Measurements from ENCODE around the gene PDE1A.

Gene PDE1A

DNA sequence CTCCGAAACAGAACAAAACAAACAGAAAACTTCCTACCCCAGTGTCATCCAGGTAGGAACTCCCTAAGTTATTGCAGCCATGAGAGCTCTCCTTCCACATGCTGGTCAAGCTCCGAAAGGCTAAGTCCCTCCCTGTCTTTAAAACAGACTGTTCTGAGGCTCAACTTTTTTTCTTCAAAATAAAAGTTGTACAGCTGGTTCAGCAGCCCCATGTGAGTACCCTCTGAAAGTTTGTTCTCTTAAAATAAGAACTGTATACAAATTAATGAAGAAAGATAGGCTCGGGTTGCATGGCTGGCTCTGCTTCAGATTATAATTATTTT is at the start of gene PDE1A:
PDE1A (minus strand) TSS at position 119 of the 323 bp plus-strand sequence.
- no peak within 1 kb of the TSS for H3K4me3 ChIP-seq (ENCODE audit: low read depth, low read length)
- DNase-seq (ENCODE audit: low read depth): no peak
- TF ChIP-seq, protein P1, sequence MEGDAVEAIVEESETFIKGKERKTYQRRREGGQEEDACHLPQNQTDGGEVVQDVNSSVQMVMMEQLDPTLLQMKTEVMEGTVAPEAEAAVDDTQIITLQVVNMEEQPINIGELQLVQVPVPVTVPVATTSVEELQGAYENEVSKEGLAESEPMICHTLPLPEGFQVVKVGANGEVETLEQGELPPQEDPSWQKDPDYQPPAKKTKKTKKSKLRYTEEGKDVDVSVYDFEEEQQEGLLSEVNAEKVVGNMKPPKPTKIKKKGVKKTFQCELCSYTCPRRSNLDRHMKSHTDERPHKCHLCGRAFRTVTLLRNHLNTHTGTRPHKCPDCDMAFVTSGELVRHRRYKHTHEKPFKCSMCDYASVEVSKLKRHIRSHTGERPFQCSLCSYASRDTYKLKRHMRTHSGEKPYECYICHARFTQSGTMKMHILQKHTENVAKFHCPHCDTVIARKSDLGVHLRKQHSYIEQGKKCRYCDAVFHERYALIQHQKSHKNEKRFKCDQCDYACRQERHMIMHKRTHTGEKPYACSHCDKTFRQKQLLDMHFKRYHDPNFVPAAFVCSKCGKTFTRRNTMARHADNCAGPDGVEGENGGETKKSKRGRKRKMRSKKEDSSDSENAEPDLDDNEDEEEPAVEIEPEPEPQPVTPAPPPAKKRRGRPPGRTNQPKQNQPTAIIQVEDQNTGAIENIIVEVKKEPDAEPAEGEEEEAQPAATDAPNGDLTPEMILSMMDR (IDR thresholded peaks at IDR 0.05; ENCODE audit: insufficient read depth, low read depth, low read length, missing control alignments): no peak

DNA sequence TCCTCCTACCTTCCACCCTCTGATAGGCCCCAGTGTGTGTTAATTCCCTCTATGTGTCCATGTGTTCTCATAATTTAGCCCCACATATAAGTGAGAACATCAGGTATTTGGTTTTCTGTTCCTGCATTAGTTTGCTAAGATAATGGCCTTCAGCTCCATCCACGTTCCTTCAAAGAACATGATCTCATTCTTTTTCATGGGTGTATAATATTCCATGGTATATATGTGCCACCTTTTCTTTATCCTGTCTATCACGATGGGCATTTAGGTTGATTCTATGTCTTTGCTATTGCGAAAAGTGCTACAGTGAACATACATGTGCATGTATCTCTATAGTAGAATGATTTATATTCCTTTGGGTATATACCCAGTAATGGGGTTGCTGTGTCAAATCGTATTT is 46.8 kb upstream of the PDE1A start:
- DNase-seq (ENCODE audit: low read depth): no peak
- TF ChIP-seq, protein P1 (IDR thresholded peaks at IDR 0.05; ENCODE audit: insufficient read depth, low read depth, low read length, missing control alignments): no peak
- no peak overlapping the region for H3K4me3 ChIP-seq (ENCODE audit: low read depth, low read length)

DNA sequence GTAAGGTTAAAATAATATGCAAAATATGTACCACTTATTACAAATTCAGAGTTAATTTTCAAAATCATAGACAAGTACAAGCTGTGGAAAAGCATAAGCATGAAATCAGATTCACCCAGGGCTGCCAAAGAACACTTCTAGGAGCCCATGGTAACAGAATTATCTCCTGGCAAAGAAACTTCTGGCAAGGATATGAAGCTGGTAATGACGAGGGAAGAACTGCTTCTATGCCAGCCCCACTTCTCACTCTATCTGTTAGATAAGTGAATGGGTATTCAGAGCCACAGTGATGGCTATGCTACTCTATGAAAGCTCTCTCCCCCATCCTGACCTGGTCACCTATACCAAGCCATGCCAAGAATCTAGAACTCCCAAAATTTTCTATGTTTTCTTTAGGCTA is 36.9 kb upstream of the PDE1A start:
- TF ChIP-seq, protein P1 (IDR thresholded peaks at IDR 0.05; ENCODE audit: insufficient read depth, low read depth, low read length, missing control alignments): no peak

DNA sequence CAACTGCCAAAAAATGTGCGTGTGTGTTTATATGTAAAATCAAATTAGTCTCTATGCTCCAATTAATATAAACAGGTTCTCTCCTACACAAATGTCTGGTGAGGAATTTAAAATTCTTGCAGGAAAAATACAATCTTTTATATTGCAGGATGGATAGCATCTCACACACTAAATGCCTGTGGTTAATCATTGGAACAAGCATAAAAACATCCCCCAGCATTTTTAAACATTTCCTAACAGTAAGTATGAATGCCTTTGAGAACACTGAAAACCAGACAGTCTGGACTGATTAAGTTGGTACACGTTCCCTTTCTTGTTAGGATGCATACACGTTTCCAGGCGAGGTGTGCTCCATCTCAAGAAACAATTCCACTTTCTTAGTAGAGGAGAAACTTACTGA is 29.9 kb upstream of the PDE1A start:
- no peak overlapping the region for H3K4me3 ChIP-seq (ENCODE audit: low read depth, low read length)
- DNase-seq (ENCODE audit: low read depth): no peak
- TF ChIP-seq, protein P1 (IDR thresholded peaks at IDR 0.05; ENCODE audit: insufficient read depth, low read depth, low read length, missing control alignments): no peak

More for the DNA sequence above, 36.9 kb upstream of the PDE1A start:
- H3K4me3 ChIP-seq (ENCODE audit: low read depth, low read length): no peak overlapping the region
- no peak for DNase-seq (ENCODE audit: low read depth)

DNA sequence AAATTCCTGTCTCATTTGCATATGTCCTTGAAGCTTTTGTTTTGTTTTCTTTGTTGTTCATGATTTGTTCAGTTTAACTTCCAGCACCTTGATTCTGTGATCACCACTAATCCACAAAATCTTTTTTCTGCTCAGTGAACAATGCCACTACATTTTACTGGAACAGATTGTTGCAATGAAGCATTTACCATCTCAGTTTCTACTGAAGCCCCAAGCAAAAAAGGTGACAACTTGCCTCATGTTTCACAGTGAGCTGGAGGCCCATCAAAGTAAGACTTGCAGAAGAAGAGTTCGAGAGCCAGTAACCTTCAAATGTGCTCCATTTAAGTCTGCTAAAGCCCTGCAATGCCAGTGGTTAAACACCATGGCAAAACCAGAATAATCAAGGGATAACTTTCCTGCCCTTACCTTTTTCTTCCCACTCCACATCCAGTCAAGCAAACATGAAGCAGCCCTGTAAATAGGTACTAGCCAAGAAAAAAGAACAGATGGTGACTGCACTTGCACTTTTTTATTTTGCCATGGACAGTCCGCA is 25.7 kb upstream of the PDE1A start:
- TF ChIP-seq, protein P1 (IDR thresholded peaks at IDR 0.05; ENCODE audit: insufficient read depth, low read depth, low read length, missing control alignments): no peak
- no peak for DNase-seq (ENCODE audit: low read depth)
- H3K4me3 ChIP-seq (ENCODE audit: low read depth, low read length): no peak overlapping the region

DNA sequence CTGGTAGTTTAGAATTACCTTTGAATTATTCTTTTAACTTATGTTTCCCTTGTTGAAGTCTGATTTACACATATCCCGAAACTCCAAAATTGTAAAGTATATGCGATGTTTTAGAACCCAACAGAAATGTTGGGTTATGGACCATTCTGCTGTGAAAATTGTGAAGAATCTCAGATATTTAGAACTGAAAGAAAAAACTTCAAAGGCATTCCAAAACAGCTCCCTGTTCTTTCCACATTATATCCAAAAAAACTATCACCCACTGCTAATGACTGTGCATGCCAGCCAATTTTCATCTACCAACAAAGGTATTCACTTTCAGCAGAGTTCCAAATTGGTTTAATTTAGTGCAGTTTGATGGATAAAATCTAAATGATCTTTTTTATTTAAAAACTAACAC is 21.5 kb upstream of the PDE1A start:
- no peak overlapping the region for H3K4me3 ChIP-seq (ENCODE audit: low read depth, low read length)
- TF ChIP-seq, protein P1 (IDR thresholded peaks at IDR 0.05; ENCODE audit: insufficient read depth, low read depth, low read length, missing control alignments): no peak
- DNase-seq (ENCODE audit: low read depth): no peak

DNA sequence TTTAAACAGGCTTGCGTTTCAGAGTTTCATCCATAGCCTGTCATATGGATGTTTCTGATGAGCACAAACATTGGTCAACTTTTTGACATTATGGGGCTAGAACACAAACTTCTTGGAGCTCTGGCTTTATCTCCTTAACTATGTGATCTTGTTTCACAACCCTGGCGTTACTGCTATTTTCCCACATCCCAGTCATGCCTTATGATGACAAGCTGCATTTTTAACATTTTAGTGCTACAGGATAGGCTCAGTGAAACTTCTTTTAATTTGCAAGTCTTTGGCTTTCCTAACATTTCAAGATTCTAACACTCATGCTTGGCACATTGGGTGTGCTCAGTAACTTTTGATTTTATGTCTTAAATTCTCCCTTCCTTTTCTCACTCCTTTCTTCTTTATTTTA is 21.0 kb upstream of the PDE1A start:
- H3K4me3 ChIP-seq (ENCODE audit: low read depth, low read length): no peak overlapping the region
- TF ChIP-seq, protein P1 (IDR thresholded peaks at IDR 0.05; ENCODE audit: insufficient read depth, low read depth, low read length, missing control alignments): no peak
- no peak for DNase-seq (ENCODE audit: low read depth)

All from GM12865 (cell line).